Kidney (tissue), 14 donors: ENCODE results near the gene EIF4A3. TPM values are rescaled to one million over a fixed set of nuclear protein-coding genes. Genes with fewer than 3 reads are reported as not detected.
A peak's percentile ranks its signal among the peaks of the same experiment; 100 is the strongest.

Experiments used
- DNase-seq, 5 donors: peaks; one replicate each; pipeline ENCODE4 v3.0.0-alpha.2; 2013 to 2020
- FAIRE-seq: peaks from 2 replicates; lab custom pipeline; 2012; peaks lifted over from hg19 to GRCh38; lab: Jason Lieb, UNC
- H3K27ac ChIP-seq, 2 donors: one replicate each; pipeline ENCODE4 v1.7.0; 2013; ENCODE audit warnings: low read depth in 2 of 2, low read length in 2 of 2, inconsistent platforms in 1 of 2
- H3K27me3 ChIP-seq: one replicate; pipeline ENCODE4 v1.7.1; 2013; ENCODE audit warnings: low read length, inconsistent platforms; ENCODE audit not compliant: control insufficient read depth, insufficient read depth
- H3K36me3 ChIP-seq, 3 donors: one replicate each; pipeline versions ENCODE4 v1.7.0 to v1.7.1; 2013; ENCODE audit warnings: low read length in 3 of 3, control low read depth in 1 of 3, inconsistent platforms in 1 of 3; ENCODE audit not compliant: insufficient read depth in 3 of 3, control insufficient read depth in 2 of 3
- H3K4me1 ChIP-seq, 3 donors: one replicate each; pipeline versions ENCODE4 v1.7.0 to v1.7.1; 2013; ENCODE audit warnings: low read length in 3 of 3, inconsistent platforms in 1 of 3, low read depth in 1 of 3; ENCODE audit not compliant: control insufficient read depth in 2 of 3, insufficient read depth in 2 of 3
- H3K4me3 ChIP-seq, 3 donors: one replicate each; pipeline versions ENCODE4 v1.7.0 to v1.8.1; 2013; ENCODE audit warnings: low read length in 3 of 3, control low read depth in 1 of 3, inconsistent platforms in 1 of 3
- H3K9ac ChIP-seq, 3 donors: one replicate each; pipeline versions ENCODE4 v1.7.0 to v1.7.1; 2013; ENCODE audit warnings: low read length in 3 of 3, control low read depth in 1 of 3, inconsistent platforms in 1 of 3
- H3K9me3 ChIP-seq, 3 donors: one replicate each; pipeline versions ENCODE4 v1.7.0 to v1.7.1; 2013; ENCODE audit warnings: low read length in 3 of 3, control low read depth in 1 of 3, inconsistent platforms in 1 of 3; ENCODE audit not compliant: control insufficient read depth in 2 of 3, insufficient read depth in 1 of 3
- intact Hi-C: fragments of 100-400 bp; cut with DNase I; formaldehyde crosslinking; loops from one replicate; pipeline ENCODE4 v1.11.1; 2022
- polyA plus RNA-seq: library from polyadenylated mRNA; stranded (reverse); fragments of 350-450 nt; fragmentation: Illumina TruSeq; extraction: RNeasy Lipid Tissue Mini Kit (QIAGEN cat#74804); gene quantifications from one replicate; pipeline ENCODE4 v1.2.3, GENCODE V29; 2014; ENCODE audit warnings: low read depth, low replicate concordance; ENCODE audit not compliant: insufficient read depth
- total RNA-seq: library from RNA; stranded (reverse); fragmentation: NEBNext Ultra II Directional; extraction: Animal tissue kit (Norgen Biotek cat#: 25700); gene quantifications from one replicate; pipeline ENCODE4 v1.2.1, GENCODE V29; 2021
- TF ChIP-seq, protein P1 (sequence below): IDR thresholded peaks from 3 replicates; pipeline ENCODE4 v1.5.1; 2012; ENCODE audit warnings: mild to moderate bottlenecking, moderate library complexity, borderline replicate concordance; ENCODE audit not compliant: insufficient read depth; ENCODE audit errors: extremely low read depth
- donor health status: control.
- donor health status: control.
- donor health status: control.
- donor health status: control.
- donor health status: control.
- donor health status: DM: yes; HTN: yes; CAD: no.
- donor health status: Normal renal cell carcinoma (clear cell type).

Gene EIF4A3
- total and polyA plus RNA-seq, 2 donors from 2014 or later = 63.6 to 75.0 TPM

- intact Hi-C loops = no loop called here
- TF ChIP-seq, protein P1, sequence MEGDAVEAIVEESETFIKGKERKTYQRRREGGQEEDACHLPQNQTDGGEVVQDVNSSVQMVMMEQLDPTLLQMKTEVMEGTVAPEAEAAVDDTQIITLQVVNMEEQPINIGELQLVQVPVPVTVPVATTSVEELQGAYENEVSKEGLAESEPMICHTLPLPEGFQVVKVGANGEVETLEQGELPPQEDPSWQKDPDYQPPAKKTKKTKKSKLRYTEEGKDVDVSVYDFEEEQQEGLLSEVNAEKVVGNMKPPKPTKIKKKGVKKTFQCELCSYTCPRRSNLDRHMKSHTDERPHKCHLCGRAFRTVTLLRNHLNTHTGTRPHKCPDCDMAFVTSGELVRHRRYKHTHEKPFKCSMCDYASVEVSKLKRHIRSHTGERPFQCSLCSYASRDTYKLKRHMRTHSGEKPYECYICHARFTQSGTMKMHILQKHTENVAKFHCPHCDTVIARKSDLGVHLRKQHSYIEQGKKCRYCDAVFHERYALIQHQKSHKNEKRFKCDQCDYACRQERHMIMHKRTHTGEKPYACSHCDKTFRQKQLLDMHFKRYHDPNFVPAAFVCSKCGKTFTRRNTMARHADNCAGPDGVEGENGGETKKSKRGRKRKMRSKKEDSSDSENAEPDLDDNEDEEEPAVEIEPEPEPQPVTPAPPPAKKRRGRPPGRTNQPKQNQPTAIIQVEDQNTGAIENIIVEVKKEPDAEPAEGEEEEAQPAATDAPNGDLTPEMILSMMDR = no peak
- no peak for FAIRE-seq
Measured at GRCh38 chr17:80191192-80191591, 44.3 kb upstream of the EIF4A3 start.

DNA sequence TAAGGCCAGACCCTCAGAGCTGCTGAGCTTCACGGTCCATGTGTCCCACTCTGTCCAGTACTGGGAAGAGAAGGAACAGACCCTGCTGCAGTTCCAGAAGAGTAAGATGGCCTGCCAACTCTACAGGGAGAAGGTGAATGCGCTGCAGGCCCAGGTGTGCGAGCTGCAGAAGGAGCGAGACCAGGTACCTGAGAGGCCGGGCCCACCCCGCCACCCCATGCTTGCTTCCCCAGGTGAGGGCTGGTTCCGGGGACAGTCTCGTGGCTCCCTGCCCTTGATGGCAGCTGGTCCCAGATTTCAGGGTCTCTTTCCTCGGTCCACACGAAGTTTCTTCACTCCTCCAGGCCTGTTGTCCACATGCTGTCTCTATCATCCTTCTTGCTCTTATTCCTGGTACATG is 43.8 kb upstream of the EIF4A3 start:
- H3K27me3 ChIP-seq = no peaks in the 10 kb centered on the region
- no peak overlapping the region for H3K4me3 ChIP-seq
- no peak overlapping the region for H3K27ac ChIP-seq
- intact Hi-C loops = no loop called here
- H3K36me3 ChIP-seq = no peaks in the 10 kb centered on the region
- TF ChIP-seq, protein P1 = no peak
- FAIRE-seq = no peak
- H3K9me3 ChIP-seq = no peaks in the 10 kb centered on the region
- no peak for DNase-seq
- peaks cover 0 to 7% (median 2%) of the 10 kb centered on the region in 3 donors for H3K4me1 ChIP-seq
- no peak overlapping the region for H3K9ac ChIP-seq

More at GRCh38 chr17:80191192-80191591, 44.3 kb upstream of the EIF4A3 start:
- no peaks in the 10 kb centered on the region for H3K27me3 ChIP-seq
- no peak overlapping the region for H3K9ac ChIP-seq
- no peak overlapping the region for H3K27ac ChIP-seq
- peaks cover 0 to 7% (median 2%) of the 10 kb centered on the region in 3 donors for H3K4me1 ChIP-seq
- no peaks in the 10 kb centered on the region for H3K36me3 ChIP-seq
- no peak for DNase-seq
- H3K4me3 ChIP-seq = no peak overlapping the region
- H3K9me3 ChIP-seq = no peaks in the 10 kb centered on the region

GRCh38 chr17:80189611-80190010 is 42.7 kb upstream of the EIF4A3 start:
- Histone ChIP-seq H3K4me1 (peaks cover 0 to 7% (median 2%) of the 10 kb centered on the region in 3 donors), H3K27ac (no peak overlapping the region), H3K36me3 (no peaks in the 10 kb centered on the region), H3K4me3 (peak overlapping the region in 1 of 3 donors; percentile 6), H3K9me3 (no peaks in the 10 kb centered on the region), H3K27me3 (no peaks in the 10 kb centered on the region), H3K9ac (no peak overlapping the region)
- FAIRE-seq = no peak
- TF ChIP-seq, protein P1 = no peak
- intact Hi-C loops = no loop called here
- DNase-seq = peak in 4 of 5 donors; percentile 71 to 77 (median 75)

DNA sequence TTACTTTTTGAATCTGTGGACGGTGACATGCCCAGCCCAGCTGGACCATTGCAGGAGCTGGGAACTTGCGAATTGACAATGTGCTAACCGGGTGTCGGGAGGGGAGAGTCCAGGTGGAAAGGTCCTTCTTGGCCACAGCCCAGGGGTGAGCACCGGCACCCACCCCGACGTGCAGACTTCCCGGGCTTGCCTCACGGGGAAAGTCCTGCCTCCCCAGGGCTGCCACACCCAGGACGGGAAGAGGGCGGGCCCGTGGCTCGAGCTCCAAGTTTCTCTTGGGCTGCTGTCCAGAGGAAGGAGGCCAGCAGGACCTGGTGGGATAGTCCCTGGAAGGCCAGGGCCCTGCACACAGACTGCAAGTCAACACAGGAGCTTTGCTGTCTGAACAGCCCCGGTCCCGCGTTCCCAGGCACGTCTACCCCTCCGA is 40.6 kb upstream of the EIF4A3 start:
- H3K36me3 ChIP-seq = no peaks in the 10 kb centered on the region
- no peak for FAIRE-seq
- TF ChIP-seq, protein P1 = no peak
- intact Hi-C loops = no loop called here
- H3K4me1 ChIP-seq = peaks cover 0 to 7% (median 2%) of the 10 kb centered on the region in 3 donors
- H3K27ac ChIP-seq = no peak overlapping the region
- H3K9me3 ChIP-seq = no peaks in the 10 kb centered on the region
- H3K9ac ChIP-seq = no peak overlapping the region
- peak overlapping the region in 1 of 3 donors; percentile 13 for H3K4me3 ChIP-seq
- no peaks in the 10 kb centered on the region for H3K27me3 ChIP-seq
- DNase-seq = peak in 1 of 5 donors; percentile 87
